Skin of body (tissue), 2 donors: Measurements from ENCODE around the gene FILIP1L. TPM values are rescaled to one million over a fixed set of nuclear protein-coding genes. Genes with fewer than 3 reads are reported as not detected.
A peak's percentile ranks its signal among the peaks of the same experiment; 100 is the strongest.

Experiments
- DNase-seq: peaks from one replicate; lab custom pipeline; 2025; lab: John Stamatoyannopoulos, UW
- total RNA-seq: library from RNA; depleted of rRNA; stranded (reverse); fragments of >200 nt; gene quantifications from one replicate; pipeline ENCODE4 v1.2.3, GENCODE V29; 2014

The FILIP1L gene
- total RNA-seq, 1 donor from 2014 or later = 40.1 TPM

- DNase-seq = peak; percentile 79
Measured at GRCh38 chr3:99896482-99896881, 217.8 kb downstream of the FILIP1L start.

GRCh38 chr3:99895703-99896441, 218.4 kb downstream of the FILIP1L start:
- peak; percentile 96 for DNase-seq

- DNase-seq = no peak
Measured at GRCh38 chr3:99895131-99895696, 219.1 kb downstream of the FILIP1L start.

- no peak for DNase-seq
Measured at GRCh38 chr3:99892332-99892731, 222.0 kb downstream of the FILIP1L start.

- DNase-seq = no peak
Measured at GRCh38 chr3:99891610-99892285, 222.6 kb downstream of the FILIP1L start.

GRCh38 chr3:99885851-99886250, 228.4 kb downstream of the FILIP1L start:
- DNase-seq = no peak

- no peak for DNase-seq
Measured at GRCh38 chr3:99885085-99885484, 229.2 kb downstream of the FILIP1L start.

GRCh38 chr3:99884484-99884883, 229.8 kb downstream of the FILIP1L start:
- DNase-seq = no peak

GRCh38 chr3:99883693-99884092, 230.6 kb downstream of the FILIP1L start:
- DNase-seq = no peak

GRCh38 chr3:99883138-99883461, 231.2 kb downstream of the FILIP1L start:
- no peak for DNase-seq

GRCh38 chr3:99882436-99883137, 231.7 kb downstream of the FILIP1L start:
- DNase-seq = no peak

- DNase-seq = peak; percentile 45
Measured at GRCh38 chr3:99881121-99881524, 233.2 kb downstream of the FILIP1L start.

GRCh38 chr3:99879275-99879674, 235.0 kb downstream of the FILIP1L start:
- DNase-seq = no peak

GRCh38 chr3:99878005-99878404, 236.3 kb downstream of the FILIP1L start:
- DNase-seq = no peak

GRCh38 chr3:99877031-99877579, 237.2 kb downstream of the FILIP1L start:
- DNase-seq = peak; percentile 90

GRCh38 chr3:99875929-99876841, 238.1 kb downstream of the FILIP1L start:
- peak; percentile 81 for DNase-seq

GRCh38 chr3:99875581-99875928, 238.7 kb downstream of the FILIP1L start:
- peak; percentile 84 for DNase-seq

- no peak for DNase-seq
Measured at GRCh38 chr3:99874237-99875002, 239.9 kb downstream of the FILIP1L start.

- DNase-seq = no peak
Measured at GRCh38 chr3:99873269-99874102, 240.8 kb downstream of the FILIP1L start.
